ENCODE data around the gene MDC1.

DNA sequence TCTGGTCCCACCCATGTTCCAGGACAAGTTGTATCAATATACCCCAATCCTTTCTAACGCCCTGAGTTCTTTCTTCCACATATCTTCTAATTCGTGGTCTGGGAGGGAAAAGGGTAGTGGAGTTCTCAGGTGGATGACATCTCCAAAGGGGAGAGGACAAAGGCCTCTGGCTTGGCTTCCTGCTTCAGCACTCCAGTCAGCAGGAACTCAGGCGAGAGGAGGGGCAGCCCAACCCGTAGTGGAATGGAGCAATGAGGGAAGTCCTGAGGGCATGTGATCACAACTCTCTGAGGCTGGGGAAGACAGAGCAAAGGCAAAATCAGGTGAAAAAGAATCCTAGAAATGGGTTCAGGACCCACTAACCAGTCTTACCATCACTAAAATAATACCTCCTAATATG is 16.7 kb downstream of the MDC1 start:
- TF ChIP-seq EZH2 (IDR thresholded peaks at IDR 0.05; ENCODE audit: insufficient read depth, poor library complexity, severe bottlenecking) = no peak
- TF ChIP-seq EZH2phosphoT487 (IDR thresholded peaks at IDR 0.05; ENCODE audit: insufficient read depth, low read depth) = no peak
